IMR-90 (cell line): ENCODE data around the gene NPIPB6. TPM values are rescaled to one million over a fixed set of nuclear protein-coding genes. Genes with fewer than 3 reads are reported as not detected.

Source experiments
- ATAC-seq: fragments of 200-7000 bp; cut with Tn5 transposase; 2 replicates; pipeline ENCODE4 v1.9.1; 2020; ENCODE audit warnings: low read depth, mild to moderate bottlenecking, moderate library complexity
- BruUV-seq: library from RNA; stranded (reverse); fragments of 400-500 nt; replicated peaks from 2 replicates; lab custom pipeline; 2021; lab: Mats Ljungman, UMichigan
- CTCF ChIA-PET: fragments of 300-600 bp; formaldehyde crosslinking; extraction: SDS; loops from one replicate; lab custom pipeline; 2021; ENCODE audit warnings: antibody characterized with exemption; lab: Yijun Ruan, JAX
- POLR2A ChIA-PET: fragments of 300-600 bp; sonication (Branson Sonifier 250); formaldehyde crosslinking; loops from one replicate; lab custom pipeline; 2022; ENCODE audit warnings: antibody characterized with exemption; ENCODE audit not compliant: unreplicated experiment; lab: Charles Lee
- DNase-seq: peaks from one replicate; pipeline ENCODE4 v3.0.0; 2013
- H2AFZ ChIP-seq: replicated peaks from 2 replicates; pipeline ENCODE3; 2013; ENCODE audit warnings: low read length, mild to moderate bottlenecking; ENCODE audit not compliant: poor library complexity
- H2AK5ac ChIP-seq: 2 replicates; pipeline ENCODE4 v1.6.1; 2013; ENCODE audit warnings: low read depth, low read length, inconsistent platforms
- H2AK9ac ChIP-seq: replicated peaks from 2 replicates; pipeline ENCODE3; 2013; ENCODE audit warnings: mild to moderate bottlenecking, low read depth, low read length, moderate library complexity; ENCODE audit not compliant: poor library complexity
- H2BK120ac ChIP-seq: 2 replicates; pipeline ENCODE4 v1.6.1; 2013; ENCODE audit warnings: low read depth, low read length, inconsistent platforms
- H2BK15ac ChIP-seq: 3 replicates; pipeline ENCODE4 v1.6.1; 2013; ENCODE audit warnings: low read depth, low read length, inconsistent platforms
- H2BK20ac ChIP-seq: 2 replicates; pipeline ENCODE4 v1.6.1; 2013; ENCODE audit warnings: low read depth, mild to moderate bottlenecking, inconsistent platforms, low read length, moderate library complexity
- H2BK5ac ChIP-seq: 2 replicates; pipeline ENCODE4 v1.6.1; 2013; ENCODE audit warnings: mild to moderate bottlenecking, low read depth, low read length, inconsistent platforms; ENCODE audit not compliant: poor library complexity, severe bottlenecking
- H3K14ac ChIP-seq: replicated peaks from 2 replicates; pipeline ENCODE4 v1.6.1; 2013; ENCODE audit warnings: low read depth, low read length, inconsistent platforms
- H3K18ac ChIP-seq: 2 replicates; pipeline ENCODE4 v1.6.1; 2013; ENCODE audit warnings: low read depth, low read length, control low read depth
- H3K23ac ChIP-seq: 2 replicates; pipeline ENCODE4 v1.6.1; 2013; ENCODE audit warnings: low read depth, low read length, inconsistent platforms
- H3K27ac ChIP-seq: 2 replicates; pipeline ENCODE4 v1.5.1; 2013; ENCODE audit warnings: mild to moderate bottlenecking, control low read depth, low read length; ENCODE audit not compliant: insufficient read depth
- H3K27me3 ChIP-seq: 2 replicates; pipeline ENCODE4 v1.6.1; 2013; ENCODE audit warnings: low read length; ENCODE audit not compliant: control insufficient read depth, insufficient read depth
- H3K36me3 ChIP-seq: 2 replicates; pipeline ENCODE4 v1.6.1; 2013; ENCODE audit warnings: low read length, mixed read lengths; ENCODE audit not compliant: control insufficient read depth, insufficient read depth
- H3K4ac ChIP-seq: 2 replicates; pipeline ENCODE4 v1.6.1; 2013; ENCODE audit warnings: low read depth, low read length, inconsistent platforms
- H3K4me1 ChIP-seq: 2 replicates; pipeline ENCODE4 v1.6.1; 2013; ENCODE audit warnings: low read length, mixed read lengths; ENCODE audit not compliant: control insufficient read depth, insufficient read depth
- H3K4me2 ChIP-seq: 2 replicates; pipeline ENCODE4 v1.6.1; 2013; ENCODE audit warnings: low read depth, mild to moderate bottlenecking, control low read depth, low read length, moderate library complexity
- H3K4me3 ChIP-seq: 2 replicates; pipeline ENCODE4 v1.5.1; 2013; ENCODE audit warnings: low read depth, mild to moderate bottlenecking, control low read depth, low read length, moderate library complexity; ENCODE audit not compliant: insufficient read depth
- H3K56ac ChIP-seq: 2 replicates; pipeline ENCODE4 v1.6.1; 2013; ENCODE audit warnings: low read length, inconsistent platforms; ENCODE audit not compliant: insufficient read depth; ENCODE audit errors: extremely low read depth
- H3K79me1 ChIP-seq, 2 experiments: 2 replicates each; pipeline ENCODE4 v1.6.1; 2013; ENCODE audit warnings: low read length in 2 of 2, inconsistent platforms in 1 of 2, low read depth in 1 of 2
- H3K9ac ChIP-seq: 2 replicates; pipeline ENCODE4 v1.6.1; 2013; ENCODE audit warnings: low read depth, low read length, control low read depth
- H3K9me1 ChIP-seq: 2 replicates; pipeline ENCODE4 v1.6.1; 2013; ENCODE audit warnings: low read length, inconsistent platforms; ENCODE audit not compliant: insufficient read depth
- H3K9me3 ChIP-seq: 2 replicates; pipeline ENCODE4 v1.6.1; 2013; ENCODE audit warnings: low read length; ENCODE audit not compliant: control insufficient read depth, insufficient read depth
- H4K20me1 ChIP-seq: 2 replicates; pipeline ENCODE4 v1.6.1; 2013; ENCODE audit warnings: low read length, inconsistent platforms; ENCODE audit not compliant: insufficient read depth
- H4K5ac ChIP-seq: 2 replicates; pipeline ENCODE4 v1.6.1; 2013; ENCODE audit warnings: mild to moderate bottlenecking, low read depth, low read length, control low read depth
- H4K8ac ChIP-seq, 2 experiments: 2 replicates each; pipeline ENCODE4 v1.6.1; 2013; ENCODE audit warnings: low read depth in 2 of 2, low read length in 2 of 2, control low read depth in 1 of 2, inconsistent platforms in 1 of 2
- H4K91ac ChIP-seq: 2 replicates; pipeline ENCODE4 v1.6.1; 2013; ENCODE audit warnings: low read depth, low read length, inconsistent platforms; ENCODE audit not compliant: insufficient read depth
- BHLHE40 ChIP-seq: fragments of 150-350 bp; IDR thresholded peaks from 2 replicates; pipeline ENCODE4 v1.6.1; 2016; ENCODE audit warnings: mild to moderate bottlenecking, low read depth, low read length
- CEBPB ChIP-seq: IDR thresholded peaks from 2 replicates; pipeline ENCODE4 v1.6.1; 2012; ENCODE audit warnings: low read depth, low read length, improper control_type of control experiment
- CHD1 ChIP-seq: IDR thresholded peaks from 2 replicates; pipeline ENCODE4 v1.6.1; 2012; ENCODE audit warnings: low read depth, low read length, improper control_type of control experiment
- FOS ChIP-seq: fragments of 150-350 bp; IDR thresholded peaks from 2 replicates; pipeline ENCODE4 v1.6.1; 2016; ENCODE audit warnings: low read depth, low read length
- MXI1 ChIP-seq: IDR thresholded peaks from 2 replicates; pipeline ENCODE4 v1.6.1; 2012; ENCODE audit warnings: low read depth, mild to moderate bottlenecking, low read length, moderate library complexity, borderline replicate concordance
- NFE2L2 ChIP-seq: fragments of 150-350 bp; IDR thresholded peaks from 2 replicates; pipeline ENCODE4 v1.6.1; 2016; ENCODE audit warnings: low read depth, mild to moderate bottlenecking, low read length
- RAD21 ChIP-seq: IDR thresholded peaks from 2 replicates; pipeline ENCODE4 v1.6.1; 2012; ENCODE audit warnings: low read length, improper control_type of control experiment
- RCOR1 ChIP-seq: IDR thresholded peaks from 2 replicates; pipeline ENCODE4 v1.6.1; 2012; ENCODE audit warnings: mild to moderate bottlenecking, low read length, improper control_type of control experiment; ENCODE audit not compliant: insufficient replicate concordance
- RFX5 ChIP-seq: IDR thresholded peaks from 2 replicates; pipeline ENCODE4 v1.8.0; 2012; ENCODE audit warnings: low read depth, mild to moderate bottlenecking, low read length, moderate library complexity
- SMC3 ChIP-seq: fragments of 150-350 bp; IDR thresholded peaks from 2 replicates; pipeline ENCODE4 v1.6.1; 2016; ENCODE audit warnings: low read depth, mild to moderate bottlenecking, antibody characterized with exemption, low read length, moderate library complexity
- WGBS, 2 experiments: methylation state at CpG; one replicate each; pipeline versions ENCODE4 v1.1.5 to v1.1.7; 2013; ENCODE audit warnings: missing lambda C conversion rate in 2 of 2; ENCODE audit not compliant: insufficient read length in 1 of 2; ENCODE audit errors: extremely low coverage in 2 of 2; 5-methylcytosine and 5-hydroxymethylcytosine counted together
- dilution Hi-C: fragments of 300-500 bp; cut with HindIII; formaldehyde crosslinking; loops from one replicate; pipeline ENCODE4 v1.14.3; 2018; ENCODE audit warnings: low sequenced_read_pairs; ENCODE audit not compliant: unreplicated experiment
- in situ Hi-C: fragments of 300-500 bp; cut with MboI; formaldehyde crosslinking; loops from 3 replicates; pipeline ENCODE4 v1.14.3; 2019; ENCODE audit warnings: low sequenced_read_pairs, inconsistent platforms, mixed read lengths
- intact Hi-C: fragments of 100-400 bp; cut with micrococcal nuclease; formaldehyde crosslinking; loops from 2 replicates; pipeline ENCODE4 v1.10.0; 2022
- polyA plus RNA-seq, 3 experiments: library from polyadenylated mRNA; depleted of rRNA; stranded (reverse); fragments of >200 nt; gene quantifications; 2 replicates each; pipeline ENCODE4 v1.2.3, GENCODE V29; 2012; ENCODE audit warnings: low replicate concordance in 1 of 3
- total RNA-seq: library from RNA; depleted of rRNA; stranded (reverse); fragments of >200 nt; gene quantifications from 2 replicates; pipeline ENCODE4 v1.2.3, GENCODE V29; 2012
- TF ChIP-seq, protein P1 (sequence below): fragments of 150-350 bp; IDR thresholded peaks from 2 replicates; pipeline ENCODE4 v1.6.1; 2016; ENCODE audit warnings: low read depth, mild to moderate bottlenecking, low read length, moderate library complexity, borderline replicate concordance
- TF ChIP-seq, protein P2 (sequence below): fragments of 150-350 bp; IDR thresholded peaks from 2 replicates; pipeline ENCODE4 v1.6.1; 2017; ENCODE audit warnings: mild to moderate bottlenecking, antibody characterized with exemption, low read length, low read depth
- TF ChIP-seq, protein P3 (sequence below): conservative IDR thresholded peaks from 2 replicates; pipeline ENCODE4 v1.5.1; 2012; ENCODE audit warnings: mild to moderate bottlenecking, low read depth, low read length, improper control_type of control experiment

The NPIPB6 gene
- total and polyA plus RNA-seq, 2 of the 4 experiments (the other 2 are of a cell fraction): 0.18 to 0.19 TPM

DNA sequence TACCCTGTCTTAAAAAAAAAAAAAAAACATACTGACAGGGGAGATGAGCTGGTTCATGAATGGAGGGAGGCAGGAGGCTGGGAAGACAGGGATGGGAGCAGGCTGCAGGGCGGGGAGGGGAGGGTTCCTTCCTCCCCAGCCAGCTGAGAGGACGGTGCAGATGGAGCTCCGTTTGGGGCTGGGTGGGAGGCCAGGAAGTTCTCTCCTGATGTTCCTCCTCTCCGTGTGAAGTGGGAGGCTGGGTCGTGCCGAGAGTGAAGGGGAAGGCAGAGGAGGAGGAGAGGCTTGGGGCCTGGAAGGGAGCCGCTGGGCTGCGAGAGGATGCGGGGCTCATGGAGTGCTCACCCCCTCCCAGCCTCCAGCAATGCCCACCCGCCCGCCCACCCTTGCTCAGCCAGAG, 49.7 kb downstream of the NPIPB6 start:
- H3K4ac ChIP-seq: no peak overlapping the region
- no peaks in the 10 kb centered on the region for H4K20me1 ChIP-seq
- H2BK15ac ChIP-seq: no peak overlapping the region
- no TSS peak for BruUV-seq
- no peaks in the 10 kb centered on the region for H3K36me3 ChIP-seq
- in situ Hi-C loops: loop anchor here (5.0 to 10.0 kb wide), 2 partner anchors 36 to 59 kb away; no protein-coding TSS in a partner anchor
- peaks cover 4% of the 10 kb centered on the region; the same call in 1 of the 2 replicates for H3K27me3 ChIP-seq
- H3K56ac ChIP-seq: no peak overlapping the region
- no peak overlapping the region for H2BK120ac ChIP-seq
- H2AFZ ChIP-seq: no peak overlapping the region
- H3K18ac ChIP-seq: no peak overlapping the region
- H3K4me3 ChIP-seq: no peak overlapping the region
- no peaks in the 10 kb centered on the region for H3K9me1 ChIP-seq
- TF ChIP-seq, protein P1, sequence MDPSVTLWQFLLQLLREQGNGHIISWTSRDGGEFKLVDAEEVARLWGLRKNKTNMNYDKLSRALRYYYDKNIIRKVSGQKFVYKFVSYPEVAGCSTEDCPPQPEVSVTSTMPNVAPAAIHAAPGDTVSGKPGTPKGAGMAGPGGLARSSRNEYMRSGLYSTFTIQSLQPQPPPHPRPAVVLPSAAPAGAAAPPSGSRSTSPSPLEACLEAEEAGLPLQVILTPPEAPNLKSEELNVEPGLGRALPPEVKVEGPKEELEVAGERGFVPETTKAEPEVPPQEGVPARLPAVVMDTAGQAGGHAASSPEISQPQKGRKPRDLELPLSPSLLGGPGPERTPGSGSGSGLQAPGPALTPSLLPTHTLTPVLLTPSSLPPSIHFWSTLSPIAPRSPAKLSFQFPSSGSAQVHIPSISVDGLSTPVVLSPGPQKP: no peak
- TF ChIP-seq RFX5 (no peak), CEBPB (no peak), NFE2L2 (no peak), CHD1 (no peak), BHLHE40 (no peak), FOS (no peak), SMC3 (no peak), RAD21 (no peak), MXI1 (no peak), RCOR1 (no peak)
- TF ChIP-seq, protein P2, sequence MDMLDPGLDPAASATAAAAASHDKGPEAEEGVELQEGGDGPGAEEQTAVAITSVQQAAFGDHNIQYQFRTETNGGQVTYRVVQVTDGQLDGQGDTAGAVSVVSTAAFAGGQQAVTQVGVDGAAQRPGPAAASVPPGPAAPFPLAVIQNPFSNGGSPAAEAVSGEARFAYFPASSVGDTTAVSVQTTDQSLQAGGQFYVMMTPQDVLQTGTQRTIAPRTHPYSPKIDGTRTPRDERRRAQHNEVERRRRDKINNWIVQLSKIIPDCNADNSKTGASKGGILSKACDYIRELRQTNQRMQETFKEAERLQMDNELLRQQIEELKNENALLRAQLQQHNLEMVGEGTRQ: no peak
- TF ChIP-seq, protein P3, sequence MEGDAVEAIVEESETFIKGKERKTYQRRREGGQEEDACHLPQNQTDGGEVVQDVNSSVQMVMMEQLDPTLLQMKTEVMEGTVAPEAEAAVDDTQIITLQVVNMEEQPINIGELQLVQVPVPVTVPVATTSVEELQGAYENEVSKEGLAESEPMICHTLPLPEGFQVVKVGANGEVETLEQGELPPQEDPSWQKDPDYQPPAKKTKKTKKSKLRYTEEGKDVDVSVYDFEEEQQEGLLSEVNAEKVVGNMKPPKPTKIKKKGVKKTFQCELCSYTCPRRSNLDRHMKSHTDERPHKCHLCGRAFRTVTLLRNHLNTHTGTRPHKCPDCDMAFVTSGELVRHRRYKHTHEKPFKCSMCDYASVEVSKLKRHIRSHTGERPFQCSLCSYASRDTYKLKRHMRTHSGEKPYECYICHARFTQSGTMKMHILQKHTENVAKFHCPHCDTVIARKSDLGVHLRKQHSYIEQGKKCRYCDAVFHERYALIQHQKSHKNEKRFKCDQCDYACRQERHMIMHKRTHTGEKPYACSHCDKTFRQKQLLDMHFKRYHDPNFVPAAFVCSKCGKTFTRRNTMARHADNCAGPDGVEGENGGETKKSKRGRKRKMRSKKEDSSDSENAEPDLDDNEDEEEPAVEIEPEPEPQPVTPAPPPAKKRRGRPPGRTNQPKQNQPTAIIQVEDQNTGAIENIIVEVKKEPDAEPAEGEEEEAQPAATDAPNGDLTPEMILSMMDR: no peak
- intact Hi-C loops: loop anchor here (10.0 kb wide), 1 partner anchor 169 kb away; no protein-coding TSS in a partner anchor
- H4K8ac ChIP-seq: no peak overlapping the region
- H3K79me1 ChIP-seq: no peaks in the 10 kb centered on the region
- H3K9ac ChIP-seq: no peak overlapping the region
- no peaks in the 10 kb centered on the region for H3K4me1 ChIP-seq
- dilution Hi-C loops: no loop called here
- ChIA-PET CTCF (no interaction called here), POLR2A (interaction anchor here (0.7 kb wide), 1 partner anchor 39 kb away, joined by 8 read pairs; no protein-coding TSS in a partner anchor)
- H4K5ac ChIP-seq: no peak overlapping the region
- no peaks in the 10 kb centered on the region for H3K9me3 ChIP-seq
- no peak overlapping the region for H2AK9ac ChIP-seq
- no peak overlapping the region for H3K4me2 ChIP-seq
- no peak overlapping the region for H3K27ac ChIP-seq
- no peak overlapping the region for H3K14ac ChIP-seq
- WGBS, 2 experiments: no CpG with 5 or more reads among the region's 11 CpGs
- H3K23ac ChIP-seq: no peak overlapping the region
- DNase-seq (no peak), ATAC-seq (no peak)
- no peak overlapping the region for H2AK5ac ChIP-seq
- H2BK5ac ChIP-seq: no peak overlapping the region
- H4K91ac ChIP-seq: no peak overlapping the region
- no peak overlapping the region for H2BK20ac ChIP-seq
